ENCODE results near the gene SPACA4.

The SPACA4 gene

DNA sequence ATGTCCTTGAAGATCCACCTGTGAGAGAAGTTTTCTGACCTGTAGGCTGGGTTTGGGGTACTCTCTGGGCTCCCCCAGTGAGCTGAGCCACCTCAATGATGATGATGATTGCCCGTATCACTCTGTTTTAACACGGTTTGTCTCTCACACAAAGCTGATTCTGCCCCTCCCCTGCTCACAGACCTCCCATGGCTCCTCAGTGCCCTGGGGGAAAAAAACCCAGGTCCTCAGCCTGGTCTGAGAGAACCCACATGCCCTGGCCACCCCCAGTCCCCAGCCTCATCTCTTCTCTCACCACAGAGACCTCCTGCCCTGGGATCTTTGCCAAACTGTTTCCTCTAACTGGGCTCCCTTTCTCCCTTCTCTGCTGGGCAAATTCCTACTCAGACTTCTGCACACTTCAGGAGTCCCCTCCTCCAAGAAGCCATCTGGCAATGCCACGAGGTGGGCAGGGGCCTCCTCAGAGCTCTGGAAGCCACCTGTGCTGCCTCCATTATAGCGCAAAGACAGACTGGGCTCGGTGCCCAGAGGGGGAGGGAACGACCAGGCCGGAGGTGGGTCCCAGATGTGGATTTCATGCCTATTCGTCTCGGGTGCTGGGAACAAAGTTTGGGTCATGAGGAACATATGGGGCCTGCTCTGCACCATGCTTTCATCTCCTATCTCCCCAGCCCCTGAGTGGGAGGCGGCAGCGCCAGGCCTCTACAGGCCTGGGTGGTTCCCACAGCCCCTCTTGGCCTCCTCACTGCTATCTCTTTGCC is 47.9 kb downstream of the SPACA4 start:
- H4K20me1 ChIP-seq, result no peaks in the 10 kb centered on the region
- H3K4me2 ChIP-seq, result peak overlapping the region; percentile 23 to 78 (median 64); a peak in 21 of 22 replicates
- no peak overlapping the region for H3K4me3 ChIP-seq
- peaks cover 47 to 73% (median 61%) of the 10 kb centered on the region in 10 experiments for H3K4me1 ChIP-seq
- no peak for TF ChIP-seq Cebpa-rat (IDR thresholded peaks at IDR 0.05)
- no peaks in the 10 kb centered on the region for H3K27me3 ChIP-seq
- H3K36me3 ChIP-seq, result no peaks in the 10 kb centered on the region
- H3K9ac ChIP-seq, result peak overlapping the region in 10 of 11 experiments; percentile 1 to 68 (median 50); a peak in 17 of 22 replicates
- H3K27ac ChIP-seq, result peak overlapping the region in 9 of 11 experiments; percentile 15 to 100 (median 94); a peak in 20 of 22 replicates
- H3K9me3 ChIP-seq (replicated peaks in 1 of 11), result no peaks in the 10 kb centered on the region

DNA sequence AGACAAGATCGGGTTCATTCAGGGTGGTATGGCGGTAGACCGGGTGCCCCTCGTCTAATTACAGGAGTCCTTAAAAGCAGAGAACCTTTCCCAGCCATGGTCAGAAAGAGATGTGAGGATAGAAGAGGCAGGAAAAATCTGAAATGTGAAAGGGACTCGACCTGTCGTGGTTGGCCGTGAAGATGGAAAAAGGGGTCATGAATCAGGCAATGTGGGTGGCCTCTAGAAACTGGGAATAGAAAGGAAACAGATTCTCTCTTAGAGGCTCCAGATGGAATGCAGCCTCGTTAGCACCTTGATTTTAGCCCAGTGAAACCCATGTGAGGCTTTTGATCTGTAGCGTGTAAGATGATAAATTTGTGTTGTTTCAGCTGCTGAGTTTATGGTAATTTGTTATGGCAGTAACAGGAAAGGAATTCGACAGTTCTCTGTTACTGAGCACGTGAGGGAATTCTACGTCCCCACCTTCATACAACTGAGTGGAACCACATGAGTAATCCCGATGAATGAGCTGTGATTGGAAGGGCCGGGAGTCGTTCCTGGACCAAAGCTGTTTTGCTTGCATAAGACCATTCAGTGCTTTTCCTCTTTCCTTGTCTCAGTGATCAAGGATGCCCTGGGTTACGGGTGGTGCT is 50.4 kb downstream of the SPACA4 start:
- H3K4me3 ChIP-seq, result no peak overlapping the region
- no peak overlapping the region for H3K9ac ChIP-seq
- H3K9me3 ChIP-seq (replicated peaks in 1 of 11), result no peaks in the 10 kb centered on the region; a peak in 1 of 22 replicates
- peaks cover 39 to 70% (median 57%) of the 10 kb centered on the region in 10 experiments for H3K4me1 ChIP-seq
- peak overlapping the region in 2 of 11 experiments; percentile 4 to 26; a peak in 2 of 22 replicates for H3K4me2 ChIP-seq
- no peak for TF ChIP-seq Cebpa-rat (IDR thresholded peaks at IDR 0.05)
- no peaks in the 10 kb centered on the region for H3K27me3 ChIP-seq
- no peaks in the 10 kb centered on the region for H3K36me3 ChIP-seq
- peak overlapping the region in 2 of 11 experiments; percentile 3 to 34; a peak in 2 of 22 replicates for H3K27ac ChIP-seq
- H4K20me1 ChIP-seq, result no peaks in the 10 kb centered on the region

All from BLaER1 treated with 17β-estradiol and CSF1 and Interleukin-3, amounts not matched to agents 10 nM and 100 nM (cell line).